ENCODE results near the gene PFKL. TPM values are rescaled to one million over a fixed set of nuclear protein-coding genes. Genes with fewer than 3 reads are reported as not detected.
"Not testable (repeated sequence)": the region's sequence is repeated elsewhere in the genome, so short reads cannot be mapped to it uniquely, and the experiment has no call there.

PFKL gene
- polyA plus RNA-seq, 2 donors = 85.7 to 96.4 TPM

- H3K4me3 ChIP-seq (ENCODE audit: low read depth in 1 of 2, low read length in 2 of 2) = no peak overlapping the region
These were observed 55.2 kb downstream of the PFKL start for GRCh38 chr21:44354775-44355771.

GRCh38 chr21:44356160-44356559 is 56.3 kb downstream of the PFKL start:
- Histone ChIP-seq H3K4me1 (ENCODE audit: control insufficient read depth in 2 of 2, insufficient read depth in 2 of 2, low read length in 1 of 2) (peaks cover 0 to 3% of the 10 kb centered on the region in 2 donors), H3K36me3 (ENCODE audit: control insufficient read depth in 2 of 2, insufficient read depth in 2 of 2, low read length in 1 of 2) (no peaks in the 10 kb centered on the region), H3K27me3 (ENCODE audit: control insufficient read depth in 1 of 2, insufficient read depth in 2 of 2, low read length in 2 of 2) (no peaks in the 10 kb centered on the region), H3K4me3 (ENCODE audit: low read depth in 1 of 2, low read length in 2 of 2) (no peak overlapping the region), H3K9me3 (ENCODE audit: control insufficient read depth in 2 of 2, insufficient read depth in 1 of 2, low read depth in 1 of 2, low read length in 1 of 2) (no peaks in the 10 kb centered on the region), H3K27ac (ENCODE audit: low read depth in 2 of 2, low read length in 1 of 2) (no peak overlapping the region)
- WGBS, 2 donors = 82 to 94% methylated on average over 11 of the region's 11 CpGs

More at GRCh38 chr21:44354775-44355771, 55.2 kb downstream of the PFKL start:
- no peak overlapping the region for H3K27ac ChIP-seq (ENCODE audit: low read depth in 2 of 2, low read length in 1 of 2)
- no peaks in the 10 kb centered on the region for H3K36me3 ChIP-seq (ENCODE audit: control insufficient read depth in 2 of 2, insufficient read depth in 2 of 2, low read length in 1 of 2)
- no peaks in the 10 kb centered on the region for H3K9me3 ChIP-seq (ENCODE audit: control insufficient read depth in 2 of 2, insufficient read depth in 1 of 2, low read depth in 1 of 2, low read length in 1 of 2)
- H3K27me3 ChIP-seq (ENCODE audit: control insufficient read depth in 1 of 2, insufficient read depth in 2 of 2, low read length in 2 of 2) = peaks cover 0 to 3% of the 10 kb centered on the region in 2 donors
- peaks cover 1 to 3% of the 10 kb centered on the region in 2 donors for H3K4me1 ChIP-seq (ENCODE audit: control insufficient read depth in 2 of 2, insufficient read depth in 2 of 2, low read length in 1 of 2)
- 73 to 78% methylated on average over 24 of the region's 24 CpGs for WGBS, 2 donors

- WGBS, 2 donors = 85 to 87% methylated on average over 6 of the region's 6 CpGs
- Histone ChIP-seq H3K27me3 (ENCODE audit: control insufficient read depth in 1 of 2, insufficient read depth in 2 of 2, low read length in 2 of 2) (no peaks in the 10 kb centered on the region), H3K4me1 (ENCODE audit: control insufficient read depth in 2 of 2, insufficient read depth in 2 of 2, low read length in 1 of 2) (peaks cover 0 to 3% of the 10 kb centered on the region in 2 donors), H3K36me3 (ENCODE audit: control insufficient read depth in 2 of 2, insufficient read depth in 2 of 2, low read length in 1 of 2) (no peaks in the 10 kb centered on the region), H3K4me3 (ENCODE audit: low read depth in 1 of 2, low read length in 2 of 2) (no peak overlapping the region), H3K9me3 (ENCODE audit: control insufficient read depth in 2 of 2, insufficient read depth in 1 of 2, low read depth in 1 of 2, low read length in 1 of 2) (no peaks in the 10 kb centered on the region), H3K27ac (ENCODE audit: low read depth in 2 of 2, low read length in 1 of 2) (no peak overlapping the region)
These were observed 56.8 kb downstream of the PFKL start for GRCh38 chr21:44356636-44357035.

DNA sequence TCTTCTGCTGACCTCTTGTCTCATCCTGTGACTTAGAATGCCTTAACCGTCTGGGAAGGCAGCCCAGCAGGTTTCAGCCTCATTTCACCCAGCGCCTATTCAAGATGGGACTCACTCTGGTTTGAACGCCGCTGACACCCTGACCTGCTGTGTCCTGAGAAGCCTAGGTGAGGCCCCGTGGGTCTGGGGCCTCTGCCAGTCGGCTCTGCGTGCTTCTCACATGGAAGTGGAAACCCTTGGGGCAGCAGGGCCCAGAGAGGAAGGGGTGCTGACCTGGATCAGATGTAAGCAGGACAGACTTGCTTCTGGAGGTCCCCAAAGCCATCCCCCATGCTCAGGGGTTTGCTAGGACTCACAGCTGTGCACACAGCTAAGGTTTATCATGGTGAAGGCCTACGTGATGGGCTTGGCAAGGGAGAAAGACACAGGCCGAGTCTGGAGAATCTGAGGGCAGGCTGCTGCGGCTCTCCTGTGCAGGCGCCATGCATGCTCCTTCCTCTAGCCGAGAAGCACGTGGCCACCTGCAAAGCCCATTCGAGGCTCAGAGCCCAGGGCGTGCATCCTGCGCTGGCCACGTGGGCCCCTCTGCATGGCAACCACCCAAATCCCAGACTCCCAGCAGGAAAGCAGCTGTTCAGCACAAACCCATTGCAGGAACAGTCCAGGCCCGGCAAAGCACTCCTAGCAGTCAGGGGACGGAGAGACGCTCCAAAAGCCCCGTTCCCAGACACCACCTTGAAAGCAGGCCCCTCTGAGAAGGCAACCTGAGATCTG is 57.4 kb downstream of the PFKL start:
- H3K27ac ChIP-seq (ENCODE audit: low read depth in 2 of 2, low read length in 1 of 2) = no peak overlapping the region
- no peaks in the 10 kb centered on the region for H3K9me3 ChIP-seq (ENCODE audit: control insufficient read depth in 2 of 2, insufficient read depth in 1 of 2, low read depth in 1 of 2, low read length in 1 of 2)
- H3K4me1 ChIP-seq (ENCODE audit: control insufficient read depth in 2 of 2, insufficient read depth in 2 of 2, low read length in 1 of 2) = peaks cover 0 to 3% of the 10 kb centered on the region in 2 donors
- 81 to 82% methylated on average over 21 of the region's 21 CpGs for WGBS, 2 donors
- no peaks in the 10 kb centered on the region for H3K36me3 ChIP-seq (ENCODE audit: control insufficient read depth in 2 of 2, insufficient read depth in 2 of 2, low read length in 1 of 2)
- H3K4me3 ChIP-seq (ENCODE audit: low read depth in 1 of 2, low read length in 2 of 2) = no peak overlapping the region
- no peaks in the 10 kb centered on the region for H3K27me3 ChIP-seq (ENCODE audit: control insufficient read depth in 1 of 2, insufficient read depth in 2 of 2, low read length in 2 of 2)

DNA sequence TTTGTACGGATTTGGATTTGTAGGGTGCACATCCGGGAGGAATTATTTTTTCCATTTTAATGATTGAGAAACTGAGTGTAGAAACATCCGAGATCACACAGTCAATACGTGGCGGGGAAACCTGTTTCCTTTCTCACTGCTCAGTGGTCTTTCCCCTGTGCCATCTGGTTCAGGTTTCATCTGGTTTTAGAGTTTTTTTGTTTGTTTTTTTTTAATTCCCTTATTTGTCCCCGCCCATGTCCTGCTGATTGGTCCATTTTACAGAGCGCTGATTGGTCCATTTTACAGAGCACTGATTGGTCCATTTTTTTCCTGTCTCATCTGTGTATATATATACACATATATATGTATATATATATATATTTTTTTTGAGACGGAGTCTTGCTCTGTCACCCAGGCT is 59.5 kb downstream of the PFKL start:
- H3K4me1 ChIP-seq (ENCODE audit: control insufficient read depth in 2 of 2, insufficient read depth in 2 of 2, low read length in 1 of 2) = peaks cover 0 to 3% of the 10 kb centered on the region in 2 donors
- no peak overlapping the region for H3K4me3 ChIP-seq (ENCODE audit: low read depth in 1 of 2, low read length in 2 of 2)
- no peaks in the 10 kb centered on the region for H3K36me3 ChIP-seq (ENCODE audit: control insufficient read depth in 2 of 2, insufficient read depth in 2 of 2, low read length in 1 of 2)
- H3K27me3 ChIP-seq (ENCODE audit: control insufficient read depth in 1 of 2, insufficient read depth in 2 of 2, low read length in 2 of 2) = no peaks in the 10 kb centered on the region
- WGBS, 2 donors = 85 to 88% methylated on average over 8 of the region's 8 CpGs
- H3K27ac ChIP-seq (ENCODE audit: low read depth in 2 of 2, low read length in 1 of 2) = no peak overlapping the region
- peaks cover 0 to 8% of the 10 kb centered on the region in 2 donors for H3K9me3 ChIP-seq (ENCODE audit: control insufficient read depth in 2 of 2, insufficient read depth in 1 of 2, low read depth in 1 of 2, low read length in 1 of 2)

DNA sequence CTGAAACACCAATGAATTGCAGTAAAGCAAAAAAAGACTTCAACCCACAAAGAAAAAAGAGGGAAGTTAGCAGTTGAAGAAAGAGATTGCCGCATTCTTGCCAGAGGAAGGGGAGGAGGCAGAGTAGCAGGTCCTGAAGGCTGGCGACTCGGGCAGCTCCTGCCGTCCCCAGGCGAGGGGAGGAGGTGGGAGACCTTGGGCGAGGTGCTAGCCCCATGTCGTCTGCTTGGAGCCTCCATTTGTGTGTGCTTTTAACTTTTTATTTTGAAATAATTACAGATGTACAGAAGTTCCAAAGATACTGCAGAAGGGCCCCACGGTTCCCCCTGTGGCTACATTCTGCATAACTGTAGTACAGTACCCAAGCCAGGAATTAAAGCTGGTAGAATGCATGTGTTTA is 60.3 kb downstream of the PFKL start:
- peaks cover 0 to 3% of the 10 kb centered on the region in 2 donors for H3K4me1 ChIP-seq (ENCODE audit: control insufficient read depth in 2 of 2, insufficient read depth in 2 of 2, low read length in 1 of 2)
- peaks cover 0 to 9% of the 10 kb centered on the region in 2 donors for H3K9me3 ChIP-seq (ENCODE audit: control insufficient read depth in 2 of 2, insufficient read depth in 1 of 2, low read depth in 1 of 2, low read length in 1 of 2)
- no peak overlapping the region for H3K27ac ChIP-seq (ENCODE audit: low read depth in 2 of 2, low read length in 1 of 2)
- H3K36me3 ChIP-seq (ENCODE audit: control insufficient read depth in 2 of 2, insufficient read depth in 2 of 2, low read length in 1 of 2) = no peaks in the 10 kb centered on the region
- 44 to 52% methylated on average over 8 of the region's 8 CpGs for whole genome bisulfite sequencing, 2 donors
- no peaks in the 10 kb centered on the region for H3K27me3 ChIP-seq (ENCODE audit: control insufficient read depth in 1 of 2, insufficient read depth in 2 of 2, low read length in 2 of 2)
- no peak overlapping the region for H3K4me3 ChIP-seq (ENCODE audit: low read depth in 1 of 2, low read length in 2 of 2)

DNA sequence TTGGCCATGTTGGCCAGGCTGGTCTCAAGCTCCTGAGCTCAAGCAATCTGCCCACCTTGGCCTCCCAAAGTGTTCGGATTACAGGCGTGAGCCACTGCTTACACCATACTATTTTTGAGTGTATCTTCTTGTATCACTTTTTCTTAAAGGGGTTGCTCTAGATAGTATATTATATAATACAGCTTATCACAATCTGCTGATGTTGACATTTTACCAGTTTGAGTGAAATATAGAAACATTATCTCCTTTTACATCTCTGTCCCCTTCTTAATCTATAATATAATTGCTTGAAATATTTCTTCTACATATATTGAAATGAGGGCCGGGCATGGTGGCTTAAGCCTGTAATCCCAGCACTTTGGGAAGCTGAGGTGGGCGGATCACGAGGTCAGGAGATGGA is 62.0 kb downstream of the PFKL start:
- WGBS, 2 donors = 89% methylated on average over 5 of the region's 5 CpGs
- not testable (repeated sequence) for H3K4me3 ChIP-seq (ENCODE audit: low read depth in 1 of 2, low read length in 2 of 2)

DNA sequence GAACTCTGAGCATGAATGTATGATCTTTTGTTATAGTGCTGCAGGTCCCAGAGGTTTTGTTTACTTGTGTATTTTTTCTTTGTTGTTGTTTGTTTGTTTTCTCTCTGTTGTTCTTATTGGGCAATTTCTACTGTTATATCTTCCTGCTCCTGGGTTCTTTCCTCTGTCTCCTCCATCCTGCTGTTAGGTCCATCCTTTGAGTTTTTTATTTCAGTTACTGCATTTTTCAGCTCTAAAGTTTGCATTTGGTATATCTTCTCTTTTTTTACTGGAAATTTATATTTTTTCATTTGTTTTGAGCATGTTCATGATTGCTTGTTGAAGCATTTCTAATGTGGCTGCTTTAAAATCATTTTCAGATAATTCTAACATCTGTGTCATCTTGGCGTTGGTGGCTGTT is 63.4 kb downstream of the PFKL start:
- Histone ChIP-seq H3K36me3 (ENCODE audit: control insufficient read depth in 2 of 2, insufficient read depth in 2 of 2, low read length in 1 of 2) (no peaks in the 10 kb centered on the region), H3K9me3 (ENCODE audit: control insufficient read depth in 2 of 2, insufficient read depth in 1 of 2, low read depth in 1 of 2, low read length in 1 of 2) (peaks cover 0 to 9% of the 10 kb centered on the region in 2 donors), H3K4me3 (ENCODE audit: low read depth in 1 of 2, low read length in 2 of 2) (no peak overlapping the region), H3K27me3 (ENCODE audit: control insufficient read depth in 1 of 2, insufficient read depth in 2 of 2, low read length in 2 of 2) (no peaks in the 10 kb centered on the region), H3K27ac (ENCODE audit: low read depth in 2 of 2, low read length in 1 of 2) (no peak overlapping the region), H3K4me1 (ENCODE audit: control insufficient read depth in 2 of 2, insufficient read depth in 2 of 2, low read length in 1 of 2) (no peaks in the 10 kb centered on the region)
- WGBS, 2 donors = 89 to 94% methylated on average over 1 of the region's 1 CpG

More for the DNA sequence above, 62.0 kb downstream of the PFKL start:
- not testable (repeated sequence) for H3K36me3 ChIP-seq (ENCODE audit: control insufficient read depth in 2 of 2, insufficient read depth in 2 of 2, low read length in 1 of 2); H3K27ac ChIP-seq (ENCODE audit: low read depth in 2 of 2, low read length in 1 of 2); H3K9me3 ChIP-seq (ENCODE audit: control insufficient read depth in 2 of 2, insufficient read depth in 1 of 2, low read depth in 1 of 2, low read length in 1 of 2); H3K27me3 ChIP-seq (ENCODE audit: control insufficient read depth in 1 of 2, insufficient read depth in 2 of 2, low read length in 2 of 2); H3K4me1 ChIP-seq (ENCODE audit: control insufficient read depth in 2 of 2, insufficient read depth in 2 of 2, low read length in 1 of 2)

DNA sequence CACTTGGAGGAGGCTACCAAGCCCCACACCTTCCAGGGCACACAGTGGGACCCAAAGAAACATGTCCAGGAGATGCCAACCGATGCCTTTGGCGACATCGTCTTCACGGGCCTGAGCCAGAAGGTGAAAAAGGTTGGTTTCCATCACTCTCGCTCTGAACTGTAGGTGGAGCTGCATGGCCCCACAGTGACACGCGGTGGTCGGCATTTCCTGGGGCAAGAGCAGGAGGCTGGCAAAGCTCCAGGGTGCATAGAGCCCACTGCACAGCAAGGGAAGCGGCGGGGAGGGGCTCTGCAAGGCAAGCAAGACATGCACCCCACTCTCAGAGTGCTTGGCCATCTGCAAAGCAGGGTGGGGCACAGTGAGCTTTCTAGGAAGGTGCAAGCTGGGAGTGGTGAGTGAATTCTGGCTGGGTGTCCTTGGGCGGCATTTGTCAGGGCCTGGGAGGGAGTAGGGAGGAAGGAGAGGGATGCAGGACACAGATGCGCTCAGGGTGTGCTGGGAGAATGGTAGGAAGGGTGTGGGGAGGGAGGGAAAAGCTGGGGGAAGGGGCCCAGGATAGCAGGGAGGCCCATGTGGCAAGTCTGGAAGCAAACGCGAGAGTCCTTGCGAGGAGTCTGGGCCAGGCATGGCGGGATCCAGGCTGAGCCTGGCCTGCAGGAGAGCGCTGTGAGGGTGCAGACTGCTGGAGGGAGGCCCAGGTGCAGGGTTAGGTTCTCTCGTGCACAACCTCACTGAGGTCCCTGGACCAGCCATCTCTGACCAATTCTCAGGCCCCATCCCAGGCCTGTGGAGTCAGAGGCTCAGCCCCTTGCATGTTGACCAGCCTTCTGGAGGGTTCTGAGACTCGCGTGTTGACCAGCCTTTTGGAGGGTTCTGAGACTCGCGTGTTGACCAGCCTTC is 64.5 kb downstream of the PFKL start:
- WGBS, 2 donors = 80 to 82% methylated on average over 22 of the region's 22 CpGs
- peaks cover 0 to 2% of the 10 kb centered on the region in 2 donors for H3K4me1 ChIP-seq (ENCODE audit: control insufficient read depth in 2 of 2, insufficient read depth in 2 of 2, low read length in 1 of 2)
- H3K36me3 ChIP-seq (ENCODE audit: control insufficient read depth in 2 of 2, insufficient read depth in 2 of 2, low read length in 1 of 2) = no peaks in the 10 kb centered on the region
- peaks cover 0 to 9% of the 10 kb centered on the region in 2 donors for H3K9me3 ChIP-seq (ENCODE audit: control insufficient read depth in 2 of 2, insufficient read depth in 1 of 2, low read depth in 1 of 2, low read length in 1 of 2)
- no peak overlapping the region for H3K4me3 ChIP-seq (ENCODE audit: low read depth in 1 of 2, low read length in 2 of 2)
- H3K27me3 ChIP-seq (ENCODE audit: control insufficient read depth in 1 of 2, insufficient read depth in 2 of 2, low read length in 2 of 2) = peaks cover 0 to 5% of the 10 kb centered on the region in 2 donors
- H3K27ac ChIP-seq (ENCODE audit: low read depth in 2 of 2, low read length in 1 of 2) = no peak overlapping the region

Measured in esophagus (tissue), 2 donors.